ENCODE measurements around the gene MAP2.
A peak's percentile ranks its signal among the peaks of the same experiment; 100 is the strongest.

The MAP2 gene

GRCh38 chr2:209413311-209414014, 10.4 kb upstream of the MAP2 start:
- TF ChIP-seq, protein P1, sequence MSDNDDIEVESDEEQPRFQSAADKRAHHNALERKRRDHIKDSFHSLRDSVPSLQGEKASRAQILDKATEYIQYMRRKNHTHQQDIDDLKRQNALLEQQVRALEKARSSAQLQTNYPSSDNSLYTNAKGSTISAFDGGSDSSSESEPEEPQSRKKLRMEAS (IDR thresholded peaks at IDR 0.05; ENCODE audit: low read depth, low read length) = no peak
- no peak for TF ChIP-seq POLR2A (IDR thresholded peaks at IDR 0.05; ENCODE audit: extremely low read depth, insufficient read length)
- TF ChIP-seq, protein P2, sequence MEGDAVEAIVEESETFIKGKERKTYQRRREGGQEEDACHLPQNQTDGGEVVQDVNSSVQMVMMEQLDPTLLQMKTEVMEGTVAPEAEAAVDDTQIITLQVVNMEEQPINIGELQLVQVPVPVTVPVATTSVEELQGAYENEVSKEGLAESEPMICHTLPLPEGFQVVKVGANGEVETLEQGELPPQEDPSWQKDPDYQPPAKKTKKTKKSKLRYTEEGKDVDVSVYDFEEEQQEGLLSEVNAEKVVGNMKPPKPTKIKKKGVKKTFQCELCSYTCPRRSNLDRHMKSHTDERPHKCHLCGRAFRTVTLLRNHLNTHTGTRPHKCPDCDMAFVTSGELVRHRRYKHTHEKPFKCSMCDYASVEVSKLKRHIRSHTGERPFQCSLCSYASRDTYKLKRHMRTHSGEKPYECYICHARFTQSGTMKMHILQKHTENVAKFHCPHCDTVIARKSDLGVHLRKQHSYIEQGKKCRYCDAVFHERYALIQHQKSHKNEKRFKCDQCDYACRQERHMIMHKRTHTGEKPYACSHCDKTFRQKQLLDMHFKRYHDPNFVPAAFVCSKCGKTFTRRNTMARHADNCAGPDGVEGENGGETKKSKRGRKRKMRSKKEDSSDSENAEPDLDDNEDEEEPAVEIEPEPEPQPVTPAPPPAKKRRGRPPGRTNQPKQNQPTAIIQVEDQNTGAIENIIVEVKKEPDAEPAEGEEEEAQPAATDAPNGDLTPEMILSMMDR (IDR thresholded peaks at IDR 0.05; ENCODE audit: low read depth, low read length) = no peak
- H3K4me3 ChIP-seq (ENCODE audit: low read depth, low read length) = no peak overlapping the region
- DNase-seq (ENCODE audit: low read depth) = no peak

DNA sequence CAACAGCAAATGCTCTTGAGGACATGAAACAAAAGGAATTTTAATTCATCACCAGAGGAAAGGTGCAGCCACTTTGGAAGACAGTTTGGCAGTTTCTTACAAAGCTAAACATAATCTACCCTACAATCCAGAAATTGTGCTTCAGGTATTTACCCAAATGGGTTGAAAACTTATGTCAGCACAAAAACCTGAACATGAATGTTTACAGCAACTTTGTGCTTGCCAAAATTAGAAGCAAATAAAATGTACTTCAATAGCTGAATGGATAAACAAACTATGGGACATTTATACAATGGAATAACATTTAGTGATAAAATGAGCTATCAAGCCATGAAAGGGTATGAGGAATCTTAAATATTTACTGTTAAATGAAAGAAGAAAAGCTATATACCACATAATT, 6.9 kb upstream of the MAP2 start:
- TF ChIP-seq, protein P1 (IDR thresholded peaks at IDR 0.05; ENCODE audit: low read depth, low read length) = no peak
- TF ChIP-seq, protein P2 (IDR thresholded peaks at IDR 0.05; ENCODE audit: low read depth, low read length) = no peak
- no peak for TF ChIP-seq POLR2A (IDR thresholded peaks at IDR 0.05; ENCODE audit: extremely low read depth, insufficient read length)

DNA sequence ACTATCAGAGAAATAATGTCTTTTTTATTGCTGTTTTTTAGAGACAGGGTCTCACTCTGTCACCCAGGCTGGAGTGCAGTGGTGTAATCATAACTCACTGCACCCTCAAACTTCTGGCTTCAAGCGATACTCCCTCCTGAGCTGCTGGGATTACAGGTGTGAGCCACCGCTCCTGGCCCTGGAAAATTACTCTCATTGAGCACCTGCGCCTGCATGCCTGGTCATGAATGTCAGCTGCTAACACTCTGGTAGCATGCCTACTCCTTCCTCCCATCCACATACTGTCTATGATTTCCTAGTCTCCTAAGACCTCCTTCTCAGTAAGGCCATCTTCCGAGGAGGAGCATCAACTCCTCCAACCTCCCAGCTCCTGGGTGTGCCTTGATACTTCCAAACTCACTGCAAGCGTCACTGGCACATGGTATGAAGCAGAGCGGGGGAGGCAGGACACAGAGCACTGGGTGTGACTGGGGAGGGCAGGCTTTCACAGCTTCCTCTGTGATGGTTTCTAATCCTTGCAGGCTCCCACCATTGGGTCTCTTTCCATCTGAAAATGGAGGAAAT, 1.6 kb upstream of the MAP2 start:
- DNase-seq (ENCODE audit: low read depth) = no peak
- H3K4me3 ChIP-seq (ENCODE audit: low read depth, low read length) = no peak overlapping the region
- TF ChIP-seq MYC (IDR thresholded peaks at IDR 0.05; ENCODE audit: low read depth, low read length) (no peak), POLR2A (IDR thresholded peaks at IDR 0.05; ENCODE audit: extremely low read depth, insufficient read length) (no peak)
- TF ChIP-seq, protein P2 (IDR thresholded peaks at IDR 0.05; ENCODE audit: low read depth, low read length) = no peak
- TF ChIP-seq, protein P1 (IDR thresholded peaks at IDR 0.05; ENCODE audit: low read depth, low read length) = no peak

More for the DNA sequence above, 6.9 kb upstream of the MAP2 start:
- H3K4me3 ChIP-seq (ENCODE audit: low read depth, low read length) = no peak overlapping the region
- DNase-seq (ENCODE audit: low read depth) = no peak

GRCh38 chr2:209424199-209424701, 403 bp downstream of the MAP2 start:
- peak; percentile 8 for DNase-seq (ENCODE audit: low read depth)
- no peak overlapping the region for H3K4me3 ChIP-seq (ENCODE audit: low read depth, low read length)

GRCh38 chr2:209424781-209425470, 1.1 kb downstream of the MAP2 start:
- DNase-seq (ENCODE audit: low read depth) = no peak
- no peak overlapping the region for H3K4me3 ChIP-seq (ENCODE audit: low read depth, low read length)
- TF ChIP-seq MYC (IDR thresholded peaks at IDR 0.05; ENCODE audit: low read depth, low read length) = no peak
- TF ChIP-seq, protein P1 (IDR thresholded peaks at IDR 0.05; ENCODE audit: low read depth, low read length) = no peak
- TF ChIP-seq, protein P2 (IDR thresholded peaks at IDR 0.05; ENCODE audit: low read depth, low read length) = no peak
- TF ChIP-seq POLR2A (IDR thresholded peaks at IDR 0.05; ENCODE audit: extremely low read depth, insufficient read length) = no peak

More at GRCh38 chr2:209424199-209424701, 403 bp downstream of the MAP2 start:
- no peak for TF ChIP-seq MYC (IDR thresholded peaks at IDR 0.05; ENCODE audit: low read depth, low read length)
- TF ChIP-seq, protein P2 (IDR thresholded peaks at IDR 0.05; ENCODE audit: low read depth, low read length) = no peak
- TF ChIP-seq POLR2A (IDR thresholded peaks at IDR 0.05; ENCODE audit: extremely low read depth, insufficient read length) = no peak
- TF ChIP-seq, protein P1 (IDR thresholded peaks at IDR 0.05; ENCODE audit: low read depth, low read length) = no peak
